ENCODE results near the gene MFSD1.

The MFSD1 gene

DNA sequence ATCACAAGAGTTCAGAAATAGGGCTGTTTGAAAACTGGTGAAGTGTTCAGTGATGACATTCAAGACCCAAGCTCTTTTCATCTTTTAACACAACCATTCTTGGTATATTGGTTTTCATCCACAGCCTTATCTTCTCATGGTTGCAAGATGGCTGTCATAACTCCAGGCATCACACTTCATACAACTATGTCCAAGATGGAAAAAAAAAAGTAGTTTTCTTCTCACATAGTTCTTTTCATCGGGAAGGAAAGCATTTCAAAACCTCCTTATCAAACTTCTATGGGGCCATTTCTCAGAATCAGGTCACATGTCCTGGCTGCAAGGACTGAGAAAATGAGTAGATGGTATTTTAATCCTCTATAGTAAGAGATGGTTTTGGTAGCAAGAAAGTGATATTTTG is 21.1 kb upstream of the MFSD1 start:
- DNase-seq: no peak
- H3K4me3 Mint-ChIP-seq: no peak overlapping the region
- no peaks in the 10 kb centered on the region for H3K36me3 Mint-ChIP-seq (ENCODE audit: low read depth)
- H3K9me3 Mint-ChIP-seq: peaks cover under 1% of the 10 kb centered on the region
- no peaks in the 10 kb centered on the region for H3K27me3 Mint-ChIP-seq (ENCODE audit: low read depth, poor library complexity)
- no peak overlapping the region for H3K27ac Mint-ChIP-seq
- H3K4me1 Mint-ChIP-seq: no peaks in the 10 kb centered on the region
- no peak for TF ChIP-seq CTCF (IDR thresholded peaks at IDR 0.05)

DNA sequence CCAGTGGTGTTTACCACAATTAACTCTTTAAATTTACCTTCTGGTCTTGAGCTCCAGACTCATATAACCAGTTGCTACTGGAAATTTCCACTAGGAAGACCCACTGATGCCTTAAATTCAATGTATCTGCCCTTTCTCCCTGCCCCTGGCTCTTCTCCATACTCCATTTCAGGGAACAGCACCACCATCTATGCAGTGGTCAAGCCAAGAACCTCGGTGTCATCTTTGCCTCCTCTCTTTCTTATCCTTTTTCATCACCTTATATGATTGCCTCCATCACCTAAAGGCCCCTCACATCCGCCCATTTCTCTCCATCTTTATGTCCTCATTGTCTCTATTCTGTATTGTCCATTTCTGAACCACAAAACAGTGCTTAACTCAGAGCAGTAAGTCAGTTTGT is 20.7 kb upstream of the MFSD1 start:
- DNase-seq: no peak
- Mint-ChIP-seq H3K27ac (no peak overlapping the region), H3K9me3 (peaks cover 5% of the 10 kb centered on the region), H3K36me3 (ENCODE audit: low read depth) (no peaks in the 10 kb centered on the region), H3K4me3 (no peak overlapping the region), H3K27me3 (ENCODE audit: low read depth, poor library complexity) (no peaks in the 10 kb centered on the region), H3K4me1 (no peaks in the 10 kb centered on the region)
- no peak for TF ChIP-seq CTCF (IDR thresholded peaks at IDR 0.05)

GRCh38 chr3:158781849-158782248 is 20.0 kb upstream of the MFSD1 start:
- no peaks in the 10 kb centered on the region for H3K27me3 Mint-ChIP-seq (ENCODE audit: low read depth, poor library complexity)
- no peak overlapping the region for H3K4me3 Mint-ChIP-seq
- no peaks in the 10 kb centered on the region for H3K36me3 Mint-ChIP-seq (ENCODE audit: low read depth)
- no peak overlapping the region for H3K27ac Mint-ChIP-seq
- no peak for TF ChIP-seq CTCF (IDR thresholded peaks at IDR 0.05)
- DNase-seq: no peak
- H3K9me3 Mint-ChIP-seq: peaks cover 9% of the 10 kb centered on the region
- no peaks in the 10 kb centered on the region for H3K4me1 Mint-ChIP-seq

DNA sequence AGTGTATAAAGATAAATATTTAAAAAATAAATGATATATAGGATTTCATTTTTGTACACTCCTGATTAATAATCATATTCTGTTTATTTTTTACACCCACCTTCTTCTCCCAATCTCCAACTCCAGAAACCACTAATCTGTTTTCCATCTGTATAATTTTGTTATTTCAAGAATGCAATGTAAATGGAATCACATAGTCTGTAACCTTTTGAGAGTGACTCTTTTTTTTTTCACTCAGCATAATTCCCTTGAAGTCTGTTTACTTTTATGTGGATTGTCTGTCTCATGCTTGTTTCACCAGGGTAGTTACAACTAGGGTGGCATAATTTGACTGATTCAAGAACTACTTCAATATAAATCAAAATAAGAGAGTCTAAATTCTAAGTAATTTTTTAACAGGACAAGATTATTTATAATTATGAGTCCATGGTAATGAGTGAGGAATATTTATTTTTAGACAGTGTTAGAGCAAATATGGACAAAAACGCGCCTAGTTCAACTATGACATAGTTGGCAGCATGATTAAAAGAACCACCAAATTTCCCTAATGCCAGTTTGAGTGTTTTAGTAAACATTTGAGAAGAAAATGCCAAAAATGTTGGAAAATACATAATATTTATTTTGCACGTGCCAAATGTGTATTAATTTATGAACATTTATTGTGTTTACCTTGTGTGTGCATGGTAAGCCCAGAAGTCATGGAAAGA is 19.4 kb upstream of the MFSD1 start:
- Mint-ChIP-seq H3K4me3 (no peak overlapping the region), H3K9me3 (peaks cover 13% of the 10 kb centered on the region), H3K4me1 (no peaks in the 10 kb centered on the region), H3K36me3 (ENCODE audit: low read depth) (no peaks in the 10 kb centered on the region), H3K27ac (no peak overlapping the region), H3K27me3 (ENCODE audit: low read depth, poor library complexity) (no peaks in the 10 kb centered on the region)
- no peak for DNase-seq
- no peak for TF ChIP-seq CTCF (IDR thresholded peaks at IDR 0.05)

DNA sequence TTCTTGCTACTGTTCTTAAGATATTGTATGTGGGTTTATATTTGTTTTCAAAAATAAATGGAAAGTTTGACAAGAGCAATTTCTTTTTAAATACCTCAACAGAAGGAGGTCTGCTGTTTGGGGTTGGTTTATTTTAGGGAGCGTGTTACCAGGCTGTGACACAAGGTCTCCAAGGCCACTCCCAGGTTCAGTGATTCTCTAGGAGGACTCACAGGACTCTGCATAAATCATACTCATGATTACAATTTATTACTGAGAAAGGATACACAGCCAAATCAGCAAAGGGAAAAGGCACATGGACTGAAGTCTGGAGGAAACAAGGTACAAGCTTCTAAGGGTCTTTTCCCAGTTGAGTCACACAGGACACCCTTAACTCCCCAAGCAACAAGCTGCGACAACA is 18.8 kb upstream of the MFSD1 start:
- Mint-ChIP-seq H3K4me1 (no peaks in the 10 kb centered on the region), H3K9me3 (peaks cover 13% of the 10 kb centered on the region), H3K27ac (no peak overlapping the region), H3K4me3 (no peak overlapping the region), H3K36me3 (ENCODE audit: low read depth) (no peaks in the 10 kb centered on the region), H3K27me3 (ENCODE audit: low read depth, poor library complexity) (peaks cover under 1% of the 10 kb centered on the region)
- TF ChIP-seq CTCF (IDR thresholded peaks at IDR 0.05): no peak
- no peak for DNase-seq

DNA sequence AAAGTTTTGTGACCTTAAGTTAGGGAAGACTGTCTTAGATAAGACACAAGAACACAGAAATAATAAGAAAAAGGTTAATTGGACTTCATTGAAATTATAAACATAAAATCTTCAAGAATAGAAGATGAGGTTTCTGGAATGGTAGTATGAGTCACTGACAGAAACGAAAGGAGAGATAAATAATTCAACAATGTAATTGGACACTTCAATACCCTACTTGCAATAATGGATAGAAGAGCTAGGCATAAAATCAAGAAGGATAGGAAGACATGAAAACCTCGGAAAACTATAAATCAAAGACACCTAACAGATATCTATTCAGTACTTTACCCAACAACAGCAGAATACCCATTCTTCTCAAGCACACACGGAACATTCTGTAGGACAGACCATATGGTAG is 15.9 kb upstream of the MFSD1 start:
- Mint-ChIP-seq H3K9me3 (peaks cover 13% of the 10 kb centered on the region), H3K27ac (no peak overlapping the region), H3K4me1 (no peaks in the 10 kb centered on the region), H3K4me3 (no peak overlapping the region), H3K27me3 (ENCODE audit: low read depth, poor library complexity) (peaks cover 13% of the 10 kb centered on the region), H3K36me3 (ENCODE audit: low read depth) (no peaks in the 10 kb centered on the region)
- DNase-seq: no peak
- no peak for TF ChIP-seq CTCF (IDR thresholded peaks at IDR 0.05)

Measured in nephron progenitor cell (in vitro differentiated cells).